ENCODE data around the gene CENPE.

- TF ChIP-seq, protein P1, sequence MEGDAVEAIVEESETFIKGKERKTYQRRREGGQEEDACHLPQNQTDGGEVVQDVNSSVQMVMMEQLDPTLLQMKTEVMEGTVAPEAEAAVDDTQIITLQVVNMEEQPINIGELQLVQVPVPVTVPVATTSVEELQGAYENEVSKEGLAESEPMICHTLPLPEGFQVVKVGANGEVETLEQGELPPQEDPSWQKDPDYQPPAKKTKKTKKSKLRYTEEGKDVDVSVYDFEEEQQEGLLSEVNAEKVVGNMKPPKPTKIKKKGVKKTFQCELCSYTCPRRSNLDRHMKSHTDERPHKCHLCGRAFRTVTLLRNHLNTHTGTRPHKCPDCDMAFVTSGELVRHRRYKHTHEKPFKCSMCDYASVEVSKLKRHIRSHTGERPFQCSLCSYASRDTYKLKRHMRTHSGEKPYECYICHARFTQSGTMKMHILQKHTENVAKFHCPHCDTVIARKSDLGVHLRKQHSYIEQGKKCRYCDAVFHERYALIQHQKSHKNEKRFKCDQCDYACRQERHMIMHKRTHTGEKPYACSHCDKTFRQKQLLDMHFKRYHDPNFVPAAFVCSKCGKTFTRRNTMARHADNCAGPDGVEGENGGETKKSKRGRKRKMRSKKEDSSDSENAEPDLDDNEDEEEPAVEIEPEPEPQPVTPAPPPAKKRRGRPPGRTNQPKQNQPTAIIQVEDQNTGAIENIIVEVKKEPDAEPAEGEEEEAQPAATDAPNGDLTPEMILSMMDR (optimal IDR thresholded peaks at IDR 0.05 in 1 of 3, IDR thresholded peaks at IDR 0.05 in 1 of 3, conservative IDR thresholded peaks at IDR 0.05 in 1 of 3; ENCODE audit: extremely low read depth in 1 of 3, insufficient read depth in 2 of 3, low read length in 3 of 3): no peak
- no peak for TF ChIP-seq EZH2 (IDR thresholded peaks at IDR 0.05; ENCODE audit: low read length)
Observed at GRCh38 chr4:103118166-103118565, 80.0 kb downstream of the CENPE start.

Measured in keratinocyte (primary cell).